SK-N-SH treated with all-trans-retinoic acid at 6 μM for 48 hours (cell line): ENCODE results near the gene HRCT1.

Experiments used
- ATAC-seq: fragments of 200-7000 bp; cut with Tn5 transposase; 3 replicates; pipeline ENCODE4 v1.9.1; 2020; ENCODE audit warnings: mild to moderate bottlenecking, moderate library complexity
- ARNTL ChIP-seq: fragments of 450-650 bp; formaldehyde crosslinking; IDR thresholded peaks from 2 replicates; pipeline ENCODE4 v1.5.0; 2020; ENCODE audit warnings: low read depth, mild to moderate bottlenecking, moderate library complexity, borderline replicate concordance
- BACH2 ChIP-seq: fragments of 250-450 bp; sonication (Bioruptor Pico); IDR thresholded peaks from 2 replicates; pipeline ENCODE4 v1.9.0; 2021; ENCODE audit warnings: mild to moderate bottlenecking, borderline replicate concordance
- CREB5 ChIP-seq: fragments of 250-450 bp; sonication (Bioruptor Pico); IDR thresholded peaks from 2 replicates; pipeline ENCODE4 v1.5.1; 2020; ENCODE audit warnings: low read depth, mild to moderate bottlenecking, moderate library complexity
- CSDC2 ChIP-seq: fragments of 250-450 bp; sonication (Bioruptor Pico); IDR thresholded peaks from 2 replicates; pipeline ENCODE4 v1.5.0; 2020; ENCODE audit warnings: mild to moderate bottlenecking, moderate library complexity
- ESRRG ChIP-seq: fragments of 250-450 bp; sonication (Bioruptor Pico); IDR thresholded peaks from 2 replicates; pipeline ENCODE4 v1.6.1; 2021; ENCODE audit warnings: mild to moderate bottlenecking
- GLIS3 ChIP-seq: fragments of 250-450 bp; sonication (Bioruptor Pico); IDR thresholded peaks from 2 replicates; pipeline ENCODE4 v1.5.0; 2020; ENCODE audit warnings: mild to moderate bottlenecking, moderate library complexity
- ISL1 ChIP-seq: fragments of 250-450 bp; sonication (Bioruptor Pico); IDR thresholded peaks from 2 replicates; pipeline ENCODE4 v2.1.2; 2022; ENCODE audit warnings: mild to moderate bottlenecking, moderate library complexity
- OSR1 ChIP-seq: fragments of 250-450 bp; sonication (Bioruptor Pico); IDR thresholded peaks from 2 replicates; pipeline ENCODE4 v1.8.0; 2022; ENCODE audit warnings: moderate library complexity, mild to moderate bottlenecking, inconsistent platforms
- PATZ1 ChIP-seq: fragments of 250-450 bp; sonication (Bioruptor Pico); IDR thresholded peaks from 2 replicates; pipeline ENCODE4 v1.8.0; 2020; ENCODE audit warnings: mild to moderate bottlenecking, moderate library complexity, borderline replicate concordance
- POU6F1 ChIP-seq: fragments of 250-450 bp; sonication (Bioruptor Pico); IDR thresholded peaks from 2 replicates; pipeline ENCODE4 v1.8.0; 2021; ENCODE audit warnings: low read depth, mild to moderate bottlenecking, moderate library complexity, borderline replicate concordance
- PPARA ChIP-seq: fragments of 250-450 bp; sonication (Bioruptor Pico); IDR thresholded peaks from 2 replicates; pipeline ENCODE4 v1.5.0; 2020; ENCODE audit warnings: mild to moderate bottlenecking, borderline replicate concordance
- RARB ChIP-seq: fragments of 250-450 bp; sonication (Bioruptor Pico); IDR thresholded peaks from 2 replicates; pipeline ENCODE4 v1.8.0; 2021; ENCODE audit warnings: mild to moderate bottlenecking, moderate library complexity
- SNAI2 ChIP-seq: fragments of 250-450 bp; sonication (Bioruptor Pico); IDR thresholded peaks from 2 replicates; pipeline ENCODE4 v1.5.0; 2020; ENCODE audit warnings: mild to moderate bottlenecking, moderate library complexity
- TOX ChIP-seq: fragments of 250-450 bp; sonication (Bioruptor Pico); IDR thresholded peaks from 2 replicates; pipeline ENCODE4 v1.8.0; 2021; ENCODE audit warnings: mild to moderate bottlenecking, moderate library complexity, borderline replicate concordance
- TSHZ2 ChIP-seq: fragments of 250-450 bp; sonication (Bioruptor Pico); IDR thresholded peaks from 2 replicates; pipeline ENCODE4 v1.5.0; 2020; ENCODE audit warnings: mild to moderate bottlenecking, moderate library complexity
- ZC3H10 ChIP-seq: fragments of 250-450 bp; sonication (Bioruptor Pico); IDR thresholded peaks from 2 replicates; pipeline ENCODE4 v1.5.1; 2021; ENCODE audit warnings: mild to moderate bottlenecking, moderate library complexity
- ZFP3 ChIP-seq: fragments of 250-450 bp; sonication (Bioruptor Pico); IDR thresholded peaks from 2 replicates; pipeline ENCODE4 v1.5.0; 2020; ENCODE audit warnings: mild to moderate bottlenecking, moderate library complexity
- ZFP30 ChIP-seq: fragments of 450-650 bp; formaldehyde crosslinking; IDR thresholded peaks from 2 replicates; pipeline ENCODE4 v1.5.0; 2022; ENCODE audit warnings: mild to moderate bottlenecking, moderate library complexity
- ZNF565 ChIP-seq: fragments of 450-650 bp; formaldehyde crosslinking; conservative IDR thresholded peaks from 2 replicates; pipeline ENCODE4 v1.5.0; 2020; ENCODE audit warnings: low read depth, mild to moderate bottlenecking, moderate library complexity
- ZNF70 ChIP-seq: fragments of 450-650 bp; formaldehyde crosslinking; IDR thresholded peaks from 2 replicates; pipeline ENCODE4 v1.5.0; 2020; ENCODE audit warnings: mild to moderate bottlenecking, moderate library complexity
- ZNF8 ChIP-seq: fragments of 450-650 bp; formaldehyde crosslinking; IDR thresholded peaks from 2 replicates; pipeline ENCODE4 v1.5.0; 2020; ENCODE audit warnings: mild to moderate bottlenecking, moderate library complexity

The HRCT1 gene

GRCh38 chr9:35951736-35952135 is 45.7 kb downstream of the HRCT1 start (continued):
- TF ChIP-seq TSHZ2 (CRISPR knock-in tag) (no peak), ZFP3 (no peak)

- ATAC-seq = no peak
- TF ChIP-seq ZFP3 (no peak), ZNF8 (no peak), RARB (no peak)
Observed at GRCh38 chr9:35952526-35953191, 46.7 kb downstream of the HRCT1 start.

GRCh38 chr9:35954942-35955546 is 49.0 kb downstream of the HRCT1 start:
- peak; percentile 97 for ATAC-seq
- TF ChIP-seq RARB = no peak
- no peak for TF ChIP-seq ZFP3
- TF ChIP-seq PATZ1 (CRISPR knock-in tag) = no peak
- TF ChIP-seq ZNF70 (CRISPR knock-in tag) = no peak
- no peak for TF ChIP-seq BACH2 (CRISPR knock-in tag)
- no peak for TF ChIP-seq CREB5 (CRISPR knock-in tag)
- TF ChIP-seq SNAI2 (CRISPR knock-in tag) = no peak
- TF ChIP-seq GLIS3 = no peak
- TF ChIP-seq POU6F1 (CRISPR knock-in tag) = no peak
- TF ChIP-seq ZNF8 = no peak
- TF ChIP-seq ESRRG = no peak
- TF ChIP-seq TSHZ2 (CRISPR knock-in tag) = no peak
- no peak for TF ChIP-seq CSDC2 (CRISPR knock-in tag)
- TF ChIP-seq ZNF565 (CRISPR knock-in tag) = no peak
- no peak for TF ChIP-seq OSR1 (CRISPR knock-in tag)
- no peak for TF ChIP-seq ZFP30 (CRISPR knock-in tag)
- TF ChIP-seq ZC3H10 = no peak

- ATAC-seq = no peak
- TF ChIP-seq ZNF70 (CRISPR knock-in tag) = no peak
- no peak for TF ChIP-seq ISL1
- no peak for TF ChIP-seq ZC3H10
- TF ChIP-seq RARB = no peak
- no peak for TF ChIP-seq ZFP3
- no peak for TF ChIP-seq TOX (CRISPR knock-in tag)
- no peak for TF ChIP-seq PPARA (CRISPR knock-in tag)
- no peak for TF ChIP-seq CREB5 (CRISPR knock-in tag)
- TF ChIP-seq CSDC2 (CRISPR knock-in tag) = no peak
- TF ChIP-seq SNAI2 (CRISPR knock-in tag) = no peak
- TF ChIP-seq BACH2 (CRISPR knock-in tag) = no peak
- no peak for TF ChIP-seq ARNTL (CRISPR knock-in tag)
Observed at GRCh38 chr9:35956651-35957050, 50.6 kb downstream of the HRCT1 start.
